ENCODE measurements around the gene TANC1. TPM values are rescaled to one million over a fixed set of nuclear protein-coding genes. Genes with fewer than 3 reads are reported as not detected.
A peak's percentile ranks its signal among the peaks of the same experiment; 100 is the strongest.

Gene TANC1
- total RNA-seq, 1 experiment from 2014 or later, result 2.5 TPM

GRCh38 chr2:158922601-158923000 lies 45.8 kb upstream of the TANC1 start:
- H3K9me3 ChIP-seq (ENCODE audit: control insufficient read depth, low read depth, low read length), result no peaks in the 10 kb centered on the region
- H2BK5ac ChIP-seq (ENCODE audit: insufficient read length, low read length), result no peak overlapping the region
- H3T11ph ChIP-seq (ENCODE audit: low read length), result no peak overlapping the region
- no peak overlapping the region for H2BK20ac ChIP-seq (ENCODE audit: low read depth, low read length, poor library complexity, severe bottlenecking)
- no peak overlapping the region for H4K5ac ChIP-seq (ENCODE audit: insufficient read length, low read depth, low read length)
- Mint-ChIP-seq H3K9me3 (peaks cover 4 to 6% of the 10 kb centered on the region in 2 experiments), H3K27ac (peak overlapping the region in 2 of 3 experiments; percentile 37 to 50; a peak in 4 of 7 replicates), H3K4me1 (peaks cover 30 to 33% of the 10 kb centered on the region in 2 experiments), H3K27me3 (ENCODE audit: low read depth) (no peaks in the 10 kb centered on the region), H3K36me3 (ENCODE audit: insufficient read depth in 1 of 3, low read depth in 3 of 3) (peaks cover 0 to 4% (median 2%) of the 10 kb centered on the region in 3 experiments; a peak in 3 of 7 replicates), H3K4me3 (0 out of 5 replicates have a peak overlapping the region, but pooled peaks of 1 of the 2 experiments have one; percentile 15)
- H3K56ac ChIP-seq (ENCODE audit: insufficient read length, low read depth, low read length), result no peak overlapping the region
- no peak overlapping the region for H3K4ac ChIP-seq (ENCODE audit: low read depth, low read length)
- no peaks in the 10 kb centered on the region for H3K23me2 ChIP-seq (ENCODE audit: insufficient read length, low read depth, low read length, poor library complexity, severe bottlenecking)
- H3K27me3 ChIP-seq (ENCODE audit: insufficient read depth, low read length), result no peaks in the 10 kb centered on the region
- no peak overlapping the region for H3K9ac ChIP-seq (ENCODE audit: extremely low read depth, insufficient read length, low read length)
- H3K18ac ChIP-seq (ENCODE audit: insufficient read length, low read depth, low read length), result no peak overlapping the region
- no peak for TF ChIP-seq CTCF (conservative IDR thresholded peaks at IDR 0.05)
- peaks cover 2% of the 10 kb centered on the region; the same call in 1 of the 2 replicates for H3K4me1 ChIP-seq (ENCODE audit: insufficient read depth, low read length)
- WGBS (ENCODE audit: extremely low coverage, insufficient read length, low lambda C conversion rate), result no CpG with 5 or more reads among the region's 1 CpG
- H2BK12ac ChIP-seq (ENCODE audit: insufficient read length, low read depth, low read length), result no peak overlapping the region
- no peak for DNase-seq
- no peak overlapping the region for H3K23ac ChIP-seq (ENCODE audit: insufficient read length, low read depth, low read length)
- no peak overlapping the region for H3K27ac ChIP-seq (ENCODE audit: insufficient read length, low read depth, low read length)
- no peaks in the 10 kb centered on the region for H4K20me1 ChIP-seq (ENCODE audit: control insufficient read depth, insufficient read depth, insufficient read length)
- no peaks in the 10 kb centered on the region for H3K79me1 ChIP-seq (ENCODE audit: insufficient read depth, low read depth, low read length, poor library complexity, severe bottlenecking)
- no peak overlapping the region for H3K4me2 ChIP-seq (ENCODE audit: insufficient read depth, insufficient read length, low read length)
- H2AFZ ChIP-seq (ENCODE audit: low read length), result no peak overlapping the region
- H4K8ac ChIP-seq (replicated peaks; ENCODE audit: insufficient read length, low read depth, low read length), result no peak overlapping the region
- no peak overlapping the region for H3K14ac ChIP-seq (ENCODE audit: insufficient read depth, low read length)
- no peaks in the 10 kb centered on the region for H3K79me2 ChIP-seq (ENCODE audit: insufficient read depth, low read length)
- H2BK120ac ChIP-seq (ENCODE audit: low read depth, low read length, poor library complexity, severe bottlenecking), result no peak overlapping the region
- no peak overlapping the region for H4K91ac ChIP-seq (ENCODE audit: insufficient read length, low read depth, low read length)
- no peak overlapping the region for H2BK15ac ChIP-seq (ENCODE audit: low read depth, low read length)
- no peak overlapping the region for H2AK5ac ChIP-seq (ENCODE audit: insufficient read length, low read length)
